ENCODE results near the gene WNK2. TPM values are rescaled to one million over a fixed set of nuclear protein-coding genes. Genes with fewer than 3 reads are reported as not detected.

Gene WNK2
- polyA plus RNA-seq, 2 of the 4 experiments (the other 2 are of a cell fraction): 2.1 to 6.7 TPM

GRCh38 chr9:93185266-93186214 is 1.6 kb downstream of the WNK2 start:
- DNase-seq (ENCODE audit: low read depth in 1 of 2, low spot score in 1 of 2): no peak
- WGBS (ENCODE audit: missing lambda C conversion rate): 94% methylated on average over 53 of the region's 61 CpGs
- Histone ChIP-seq H3K4me2 (peak overlapping the region; percentile 14; the same call in 1 of the 3 replicates), H3K4me1 (0 out of 3 replicates have a peak, but pooled peaks cover 3% of the 10 kb centered on the region), H3K27ac (no peak overlapping the region), H3K9me3 (no peaks in the 10 kb centered on the region), H3K4me3 (no peak overlapping the region)
- TF ChIP-seq TFCP2L1 (CRISPR knock-in tag; IDR thresholded peaks at IDR 0.05) (no peak), KDM1A (IDR thresholded peaks at IDR 0.05; ENCODE audit: low read depth) (no peak)
- ChIA-PET CTCF (no interaction called here), POLR2A (no interaction called here)
- FAIRE-seq: no peak
- ATAC-seq: no peak

- 87% methylated on average over 16 of the region's 16 CpGs for WGBS (ENCODE audit: missing lambda C conversion rate)
- Histone ChIP-seq H3K27ac (no peak overlapping the region), H3K4me3 (no peak overlapping the region), H3K4me1 (0 out of 3 replicates have a peak, but pooled peaks cover 3% of the 10 kb centered on the region), H3K4me2 (peak overlapping the region; percentile 14; the same call in 1 of the 3 replicates), H3K9me3 (no peaks in the 10 kb centered on the region)
- DNase-seq (ENCODE audit: low read depth in 1 of 2, low spot score in 1 of 2): no peak
- ATAC-seq: no peak
- POLR2A ChIA-PET: no interaction called here
- no peak for FAIRE-seq
- TF ChIP-seq CTCF (IDR thresholded peaks at IDR 0.05): no peak
- TF ChIP-seq REST (IDR thresholded peaks at IDR 0.05): no peak
- no peak for TF ChIP-seq FOSB (CRISPR knock-in tag; IDR thresholded peaks at IDR 0.05)
- TF ChIP-seq KDM1A (IDR thresholded peaks at IDR 0.05; ENCODE audit: low read depth): no peak
- TF ChIP-seq ZNF302 (CRISPR knock-in tag; IDR thresholded peaks at IDR 0.05): no peak
- no peak for TF ChIP-seq MAFK (IDR thresholded peaks at IDR 0.05; ENCODE audit: partially characterized antibody)
- TF ChIP-seq POLR2A (IDR thresholded peaks at IDR 0.05; ENCODE audit: low read length): no peak
- TF ChIP-seq FOXS1 (CRISPR knock-in tag; IDR thresholded peaks at IDR 0.05): no peak
- TF ChIP-seq HES2 (IDR thresholded peaks at IDR 0.05): no peak
- TF ChIP-seq SMC3 (IDR thresholded peaks at IDR 0.05): no peak
- no peak for TF ChIP-seq CHD2 (IDR thresholded peaks at IDR 0.05; ENCODE audit: low read length, partially characterized antibody)
- TF ChIP-seq BHLHE40 (IDR thresholded peaks at IDR 0.05; ENCODE audit: low read depth, low read length): no peak
- no peak for TF ChIP-seq NPAS2 (CRISPR knock-in tag; IDR thresholded peaks at IDR 0.05; ENCODE audit: borderline replicate concordance)
- CTCF ChIA-PET: no interaction called here
Observed at GRCh38 chr9:93186215-93186945, 2.4 kb downstream of the WNK2 start.

- CTCF ChIA-PET: no interaction called here
- no peaks in the 10 kb centered on the region for H3K9me3 ChIP-seq
- ATAC-seq: no peak
- H3K4me3 ChIP-seq: no peak overlapping the region
- H3K4me1 ChIP-seq: 0 out of 3 replicates have a peak, but pooled peaks cover 3% of the 10 kb centered on the region
- WGBS (ENCODE audit: missing lambda C conversion rate): 79% methylated on average over 9 of the region's 9 CpGs
- TF ChIP-seq HOXB5 (CRISPR knock-in tag; IDR thresholded peaks at IDR 0.05) (no peak), TFCP2L1 (CRISPR knock-in tag; IDR thresholded peaks at IDR 0.05) (no peak), EHF (CRISPR knock-in tag; IDR thresholded peaks at IDR 0.05) (no peak), CBX8 (IDR thresholded peaks at IDR 0.05) (no peak), RAD21 (conservative IDR thresholded peaks at IDR 0.05 in 1 of 2, IDR thresholded peaks at IDR 0.05 in 1 of 2) (no peak), RCOR1 (IDR thresholded peaks at IDR 0.05; ENCODE audit: low read depth, low read length) (no peak), HDAC2 (IDR thresholded peaks at IDR 0.05) (no peak), MAFK (IDR thresholded peaks at IDR 0.05; ENCODE audit: partially characterized antibody) (no peak), CEBPB (IDR thresholded peaks at IDR 0.05) (no peak), CHD4 (IDR thresholded peaks at IDR 0.05; ENCODE audit: borderline replicate concordance) (no peak)
- no peak for FAIRE-seq
- POLR2A ChIA-PET: no interaction called here
- H3K4me2 ChIP-seq: no peak overlapping the region
- no peak for DNase-seq (ENCODE audit: low read depth in 1 of 2, low spot score in 1 of 2)
- no peak overlapping the region for H3K27ac ChIP-seq
Observed at GRCh38 chr9:93187047-93187446, 3.1 kb downstream of the WNK2 start.
